Uterus (tissue), 4 donors: ENCODE data around the gene SEC16A. TPM values are rescaled to one million over a fixed set of nuclear protein-coding genes. Genes with fewer than 3 reads are reported as not detected.

Experiments
- DNase-seq, 2 donors: peaks; one replicate each; pipeline ENCODE4 v3.0.0-alpha.2; 2019 to 2020
- H3K27ac ChIP-seq, 2 donors: fragments of 200-600 bp; sonication (generic); 1 replicate in 1 of 2; 2 replicates in 1 of 2; pipeline ENCODE4 v1.5.1; 2016 to 2018
- H3K27me3 ChIP-seq, 2 donors: fragments of 200-600 bp; sonication (generic); one replicate each; pipeline ENCODE4 v1.5.1; 2018 to 2019; ENCODE audit warnings: control low read depth in 1 of 2
- H3K36me3 ChIP-seq, 2 donors: fragments of 200-600 bp; sonication (generic); one replicate each; pipeline ENCODE4 v1.5.1; 2019; ENCODE audit warnings: control low read depth in 1 of 2
- H3K4me1 ChIP-seq, 2 donors: fragments of 200-600 bp; sonication (generic); one replicate each; pipeline ENCODE4 v1.5.1; 2018 to 2019; ENCODE audit warnings: control low read depth in 1 of 2
- H3K4me3 ChIP-seq, 2 donors: fragments of 200-600 bp; sonication (generic); 1 replicate in 1 of 2; 2 replicates in 1 of 2; pipeline ENCODE4 v1.5.1; 2018 to 2019; ENCODE audit warnings: mild to moderate bottlenecking in 1 of 2
- H3K9me3 ChIP-seq, 2 donors: fragments of 200-600 bp; sonication (generic); one replicate each; pipeline ENCODE4 v1.5.1; 2019; ENCODE audit warnings: control low read depth in 1 of 2
- POLR2A ChIP-seq, 2 donors: fragments of 450-650 bp; IDR thresholded peaks; one replicate each; pipeline ENCODE4 v1.6.1; 2016; ENCODE audit warnings: antibody characterized with exemption in 2 of 2, mild to moderate bottlenecking in 1 of 2, moderate library complexity in 1 of 2
- intact Hi-C: fragments of 100-400 bp; cut with DNase I; formaldehyde crosslinking; loops from one replicate; pipeline ENCODE4 v1.15.1; 2023; ENCODE audit warnings: low total_unique reads
- total RNA-seq, 4 donors: library from RNA; depleted of rRNA in 3 of 4; stranded (reverse); fragments of >200 nt in 3 of 4; gene quantifications; one replicate each; pipeline versions ENCODE4 v1.1.0 to v1.2.4, GENCODE V29; 2014 to 2023
- TF ChIP-seq, protein P1 (sequence below), 4 experiments: fragments of 200-600 bp in 2 of 4; fragments of 450-650 bp in 2 of 4; sonication (generic) in 2 of 4; IDR thresholded peaks; one replicate each; pipeline ENCODE4 v1.5.1; 2016 to 2019; ENCODE audit warnings: antibody characterized with exemption in 4 of 4, mild to moderate bottlenecking in 2 of 4, moderate library complexity in 1 of 4
- donor health status: DM: yes; HTN: yes; CAD: no.

Gene SEC16A
- total RNA-seq, 4 donors from 2014 or later, result 18.8 to 73.2 (median 35.1) TPM

DNA sequence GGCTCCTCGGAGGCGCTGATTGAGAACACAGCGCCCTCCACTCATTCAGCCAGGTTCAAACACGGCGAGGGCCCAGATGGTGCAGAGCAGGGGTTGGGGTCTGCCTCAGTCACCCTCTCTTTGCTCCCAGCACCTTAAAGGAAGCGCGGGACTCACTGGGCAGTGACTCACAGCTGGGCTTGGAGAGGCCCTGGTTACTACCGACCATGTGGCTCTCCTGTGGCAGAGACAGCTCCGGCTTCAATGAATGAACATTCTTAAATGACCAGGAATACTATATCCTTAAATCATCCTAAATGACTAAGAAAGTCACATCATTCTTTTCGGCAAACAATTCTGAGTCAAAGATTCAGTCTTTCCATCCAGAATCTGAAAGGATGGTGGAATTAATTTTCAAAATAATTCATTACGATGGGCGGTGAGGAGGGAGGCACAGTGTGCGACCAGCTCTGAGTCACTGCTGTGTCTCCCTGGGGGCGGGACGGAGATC is 41.6 kb downstream of the SEC16A start:
- intact Hi-C loops, result no loop called here
- H3K9me3 ChIP-seq, result no peaks in the 10 kb centered on the region
- H3K4me3 ChIP-seq, result no peak overlapping the region
- H3K4me1 ChIP-seq, result peaks cover 0 to 12% of the 10 kb centered on the region in 2 donors
- no peaks in the 10 kb centered on the region for H3K27me3 ChIP-seq
- no peak overlapping the region for H3K27ac ChIP-seq
- H3K36me3 ChIP-seq, result no peaks in the 10 kb centered on the region
- TF ChIP-seq POLR2A (IDR thresholded peaks at IDR 0.05), result no peak
- no peak for DNase-seq

GRCh38 chr9:136439481-136440408 is 43.1 kb downstream of the SEC16A start, which contains the start of gene INPP5E:
Gene INPP5E (minus strand): TSS chr9:136439845. CDS start chr9:136439419, 426 bp downstream.
- peak within 1 kb of the TSS; percentile 65 to 78 for H3K27ac ChIP-seq
- peaks cover 0 to 12% of the 10 kb centered on the region in 2 donors for H3K4me1 ChIP-seq
- H3K27me3 ChIP-seq, result no peaks in the 10 kb centered on the region
- H3K4me3 ChIP-seq, result peak within 1 kb of the TSS; percentile 53 to 80
- no peaks in the 10 kb centered on the region for H3K36me3 ChIP-seq
- H3K9me3 ChIP-seq, result no peaks in the 10 kb centered on the region
- TF ChIP-seq, protein P1, sequence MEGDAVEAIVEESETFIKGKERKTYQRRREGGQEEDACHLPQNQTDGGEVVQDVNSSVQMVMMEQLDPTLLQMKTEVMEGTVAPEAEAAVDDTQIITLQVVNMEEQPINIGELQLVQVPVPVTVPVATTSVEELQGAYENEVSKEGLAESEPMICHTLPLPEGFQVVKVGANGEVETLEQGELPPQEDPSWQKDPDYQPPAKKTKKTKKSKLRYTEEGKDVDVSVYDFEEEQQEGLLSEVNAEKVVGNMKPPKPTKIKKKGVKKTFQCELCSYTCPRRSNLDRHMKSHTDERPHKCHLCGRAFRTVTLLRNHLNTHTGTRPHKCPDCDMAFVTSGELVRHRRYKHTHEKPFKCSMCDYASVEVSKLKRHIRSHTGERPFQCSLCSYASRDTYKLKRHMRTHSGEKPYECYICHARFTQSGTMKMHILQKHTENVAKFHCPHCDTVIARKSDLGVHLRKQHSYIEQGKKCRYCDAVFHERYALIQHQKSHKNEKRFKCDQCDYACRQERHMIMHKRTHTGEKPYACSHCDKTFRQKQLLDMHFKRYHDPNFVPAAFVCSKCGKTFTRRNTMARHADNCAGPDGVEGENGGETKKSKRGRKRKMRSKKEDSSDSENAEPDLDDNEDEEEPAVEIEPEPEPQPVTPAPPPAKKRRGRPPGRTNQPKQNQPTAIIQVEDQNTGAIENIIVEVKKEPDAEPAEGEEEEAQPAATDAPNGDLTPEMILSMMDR (IDR thresholded peaks at IDR 0.05), result peak; percentile 37 to 84 (median 74)
- TF ChIP-seq POLR2A (IDR thresholded peaks at IDR 0.05), result peak in 1 of 2 donors; percentile 45
- peak; percentile 48 to 76 for DNase-seq
- intact Hi-C loops, result no loop called here

- no peaks in the 10 kb centered on the region for H3K27me3 ChIP-seq
- H3K9me3 ChIP-seq, result no peaks in the 10 kb centered on the region
- peak overlapping the region; percentile 53 to 80 for H3K4me3 ChIP-seq
- H3K4me1 ChIP-seq, result peaks cover 0 to 12% of the 10 kb centered on the region in 2 donors
- peak overlapping the region; percentile 65 to 78 for H3K27ac ChIP-seq
- peak in 1 of 2 donors; percentile 38 for DNase-seq
- intact Hi-C loops, result no loop called here
- H3K36me3 ChIP-seq, result no peaks in the 10 kb centered on the region
- TF ChIP-seq POLR2A (IDR thresholded peaks at IDR 0.05), result no peak
- TF ChIP-seq, protein P1 (IDR thresholded peaks at IDR 0.05), result no peak
Measured at GRCh38 chr9:136438548-136439480, 44.0 kb downstream of the SEC16A start.

DNA sequence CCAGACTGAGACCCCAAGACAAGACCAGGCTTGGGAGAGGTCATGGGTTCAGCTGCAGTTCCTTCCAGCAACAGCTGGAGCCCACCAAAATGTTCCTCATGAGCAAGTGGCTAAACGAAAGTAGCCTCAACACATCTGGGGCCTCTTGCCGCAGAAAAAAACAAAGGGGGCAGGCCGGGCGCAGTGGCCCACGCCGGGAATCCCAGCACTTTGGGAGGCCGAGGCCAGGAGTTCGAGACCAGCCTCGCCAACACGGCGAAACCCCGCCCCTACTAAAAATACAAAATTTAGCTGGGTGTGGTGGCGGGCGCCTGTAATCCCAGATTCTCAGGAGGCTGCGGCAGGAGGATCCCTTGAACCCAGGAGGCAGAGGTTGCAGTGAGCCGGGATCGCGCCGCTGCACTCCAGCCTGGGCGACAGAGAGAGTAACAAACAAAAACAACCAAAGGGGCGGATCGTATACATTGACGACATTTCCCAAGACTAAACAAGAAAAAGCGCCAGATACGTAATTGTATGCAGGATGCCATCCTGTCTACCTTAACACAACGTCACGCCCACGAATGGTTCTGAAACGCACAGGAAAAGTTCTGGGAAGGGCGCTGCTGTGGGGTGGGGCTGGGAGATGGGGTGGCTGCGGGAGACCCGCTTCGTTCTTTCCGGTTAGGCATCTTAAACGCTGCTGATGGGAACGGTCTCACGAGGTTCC is 44.8 kb downstream of the SEC16A start:
- DNase-seq, result no peak
- H3K9me3 ChIP-seq, result no peaks in the 10 kb centered on the region
- no peaks in the 10 kb centered on the region for H3K27me3 ChIP-seq
- H3K4me1 ChIP-seq, result peaks cover 0 to 12% of the 10 kb centered on the region in 2 donors
- TF ChIP-seq POLR2A (IDR thresholded peaks at IDR 0.05), result no peak
- TF ChIP-seq, protein P1 (IDR thresholded peaks at IDR 0.05), result no peak
- no peak overlapping the region for H3K27ac ChIP-seq
- no peaks in the 10 kb centered on the region for H3K36me3 ChIP-seq
- intact Hi-C loops, result no loop called here
- H3K4me3 ChIP-seq, result peak overlapping the region; percentile 53 to 80

DNA sequence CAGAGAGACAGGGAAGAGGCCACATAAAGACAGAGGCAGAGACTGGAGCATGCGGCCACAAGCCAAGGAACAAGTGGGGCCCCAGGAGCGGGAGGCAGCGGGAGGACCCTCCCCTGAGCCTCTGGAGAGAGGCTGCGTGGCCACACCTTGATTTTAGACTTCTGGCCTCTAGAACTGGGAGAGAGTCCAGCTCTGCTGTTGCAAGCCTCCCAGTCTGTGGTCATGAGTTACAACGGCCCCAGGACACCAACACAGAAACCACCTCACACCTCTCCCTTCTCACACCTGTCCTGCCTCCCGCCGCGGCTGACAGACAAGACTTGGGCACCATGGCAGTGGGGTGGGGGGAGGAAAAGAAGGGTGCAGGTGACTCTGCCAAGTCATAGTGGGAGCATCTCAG is 45.4 kb downstream of the SEC16A start:
- TF ChIP-seq, protein P1 (IDR thresholded peaks at IDR 0.05), result no peak
- TF ChIP-seq POLR2A (IDR thresholded peaks at IDR 0.05), result no peak
- Histone ChIP-seq H3K4me3 (peak overlapping the region in 1 of 2 donors; percentile 80), H3K27me3 (no peaks in the 10 kb centered on the region), H3K9me3 (no peaks in the 10 kb centered on the region), H3K27ac (no peak overlapping the region), H3K36me3 (no peaks in the 10 kb centered on the region), H3K4me1 (peaks cover 0 to 12% of the 10 kb centered on the region in 2 donors)
- intact Hi-C loops, result no loop called here
- DNase-seq, result no peak
